ENCODE measurements around the gene PAQR3.

Gene PAQR3

DNA sequence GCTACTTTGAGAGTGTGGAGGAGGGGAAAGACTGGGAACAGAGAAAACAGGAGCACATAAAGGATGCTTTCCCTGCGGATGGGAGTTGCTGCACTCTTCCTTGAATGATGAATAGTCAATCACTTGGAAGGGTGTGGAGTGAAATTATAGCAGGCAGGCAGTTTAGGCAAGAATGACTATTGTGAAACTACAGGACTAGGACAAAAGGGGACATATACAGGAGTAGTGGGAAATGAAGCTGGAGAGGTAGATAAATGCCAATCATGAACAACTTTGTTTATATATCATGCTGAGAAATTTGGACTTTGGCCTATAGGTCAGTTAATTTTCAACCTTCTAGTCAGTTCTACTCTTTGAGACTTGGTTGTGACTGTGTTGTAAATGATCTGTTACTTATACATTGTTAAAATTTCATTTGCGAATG is 76.9 kb downstream of the PAQR3 start:
- Histone ChIP-seq H3K27me3 (ENCODE audit: control insufficient read depth, insufficient read depth, low read length) (no peaks in the 10 kb centered on the region), H3K27ac (ENCODE audit: low read depth, low read length) (no peak overlapping the region), H3K9me3 (ENCODE audit: control insufficient read depth, insufficient read depth, low read length) (no peaks in the 10 kb centered on the region), H3K4me3 (ENCODE audit: low read depth, low read length) (no peak overlapping the region), H3K9ac (ENCODE audit: low read depth, low read length) (no peak overlapping the region), H3K4me1 (ENCODE audit: control insufficient read depth, insufficient read depth, low read length) (no peaks in the 10 kb centered on the region), H3K36me3 (ENCODE audit: control insufficient read depth, insufficient read depth, low read length) (peaks cover 21% of the 10 kb centered on the region)

All from HUES48 (cell line).